SK-N-SH treated with all-trans-retinoic acid at 6 μM for 48 hours (cell line): ENCODE measurements around the gene GTF2A1.

ENCODE experiments used
- ARNTL ChIP-seq: fragments of 450-650 bp; formaldehyde crosslinking; IDR thresholded peaks from 2 replicates; pipeline ENCODE4 v1.5.0; 2020; ENCODE audit warnings: low read depth, mild to moderate bottlenecking, moderate library complexity, borderline replicate concordance
- CSDC2 ChIP-seq: fragments of 250-450 bp; sonication (Bioruptor Pico); IDR thresholded peaks from 2 replicates; pipeline ENCODE4 v1.5.0; 2020; ENCODE audit warnings: mild to moderate bottlenecking, moderate library complexity
- OSR1 ChIP-seq: fragments of 250-450 bp; sonication (Bioruptor Pico); IDR thresholded peaks from 2 replicates; pipeline ENCODE4 v1.8.0; 2022; ENCODE audit warnings: moderate library complexity, mild to moderate bottlenecking, inconsistent platforms
- PPARA ChIP-seq: fragments of 250-450 bp; sonication (Bioruptor Pico); IDR thresholded peaks from 2 replicates; pipeline ENCODE4 v1.5.0; 2020; ENCODE audit warnings: mild to moderate bottlenecking, borderline replicate concordance
- SNAI2 ChIP-seq: fragments of 250-450 bp; sonication (Bioruptor Pico); IDR thresholded peaks from 2 replicates; pipeline ENCODE4 v1.5.0; 2020; ENCODE audit warnings: mild to moderate bottlenecking, moderate library complexity
- ZC3H10 ChIP-seq: fragments of 250-450 bp; sonication (Bioruptor Pico); IDR thresholded peaks from 2 replicates; pipeline ENCODE4 v1.5.1; 2021; ENCODE audit warnings: mild to moderate bottlenecking, moderate library complexity
- ZFP3 ChIP-seq: fragments of 250-450 bp; sonication (Bioruptor Pico); IDR thresholded peaks from 2 replicates; pipeline ENCODE4 v1.5.0; 2020; ENCODE audit warnings: mild to moderate bottlenecking, moderate library complexity
- ZFP30 ChIP-seq: fragments of 450-650 bp; formaldehyde crosslinking; IDR thresholded peaks from 2 replicates; pipeline ENCODE4 v1.5.0; 2022; ENCODE audit warnings: mild to moderate bottlenecking, moderate library complexity
- ZNF565 ChIP-seq: fragments of 450-650 bp; formaldehyde crosslinking; conservative IDR thresholded peaks from 2 replicates; pipeline ENCODE4 v1.5.0; 2020; ENCODE audit warnings: low read depth, mild to moderate bottlenecking, moderate library complexity
- ZNF8 ChIP-seq: fragments of 450-650 bp; formaldehyde crosslinking; IDR thresholded peaks from 2 replicates; pipeline ENCODE4 v1.5.0; 2020; ENCODE audit warnings: mild to moderate bottlenecking, moderate library complexity
- TF ChIP-seq, protein P1 (sequence below): fragments of 250-450 bp; sonication (Bioruptor Pico); IDR thresholded peaks from 2 replicates; pipeline ENCODE4 v1.8.0; 2021; ENCODE audit warnings: low read depth, mild to moderate bottlenecking, moderate library complexity, borderline replicate concordance
- TF ChIP-seq, protein P2 (sequence below): fragments of 250-450 bp; sonication (Bioruptor Pico); IDR thresholded peaks from 2 replicates; pipeline ENCODE4 v1.5.1; 2020; ENCODE audit warnings: low read depth, mild to moderate bottlenecking, moderate library complexity
- TF ChIP-seq, protein P3 (sequence below): fragments of 250-450 bp; sonication (Bioruptor Pico); IDR thresholded peaks from 2 replicates; pipeline ENCODE4 v1.8.0; 2020; ENCODE audit warnings: mild to moderate bottlenecking, moderate library complexity, borderline replicate concordance
- TF ChIP-seq, protein P4 (sequence below): fragments of 250-450 bp; sonication (Bioruptor Pico); IDR thresholded peaks from 2 replicates; pipeline ENCODE4 v1.5.0; 2020; ENCODE audit warnings: mild to moderate bottlenecking, moderate library complexity

DNA sequence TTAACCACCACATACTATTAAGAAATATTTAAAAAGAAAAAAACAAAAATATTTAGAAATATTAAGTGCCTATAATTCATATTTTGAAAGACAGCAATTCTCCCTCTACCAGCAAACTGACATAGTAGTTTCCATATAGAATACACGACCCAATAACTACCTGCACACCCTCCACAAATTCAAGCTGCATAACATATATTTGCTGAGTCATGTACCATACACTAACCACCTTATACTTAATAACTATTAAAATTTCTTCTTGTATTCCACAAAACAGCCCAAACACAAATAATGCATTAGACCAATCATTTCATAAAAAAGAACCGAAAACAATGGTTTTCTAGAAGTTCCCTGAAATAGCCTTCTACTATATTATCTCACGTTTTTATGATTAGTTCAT is 21.7 kb downstream of the GTF2A1 start:
- TF ChIP-seq ZNF8 (CRISPR knock-in tag) (no peak), SNAI2 (CRISPR knock-in tag) (no peak), PPARA (no peak), ZNF565 (no peak), OSR1 (no peak), CSDC2 (CRISPR knock-in tag) (no peak), ARNTL (CRISPR knock-in tag) (no peak), ZC3H10 (no peak), ZFP3 (CRISPR knock-in tag) (no peak), ZFP30 (CRISPR knock-in tag) (no peak)
- TF ChIP-seq, protein P1, sequence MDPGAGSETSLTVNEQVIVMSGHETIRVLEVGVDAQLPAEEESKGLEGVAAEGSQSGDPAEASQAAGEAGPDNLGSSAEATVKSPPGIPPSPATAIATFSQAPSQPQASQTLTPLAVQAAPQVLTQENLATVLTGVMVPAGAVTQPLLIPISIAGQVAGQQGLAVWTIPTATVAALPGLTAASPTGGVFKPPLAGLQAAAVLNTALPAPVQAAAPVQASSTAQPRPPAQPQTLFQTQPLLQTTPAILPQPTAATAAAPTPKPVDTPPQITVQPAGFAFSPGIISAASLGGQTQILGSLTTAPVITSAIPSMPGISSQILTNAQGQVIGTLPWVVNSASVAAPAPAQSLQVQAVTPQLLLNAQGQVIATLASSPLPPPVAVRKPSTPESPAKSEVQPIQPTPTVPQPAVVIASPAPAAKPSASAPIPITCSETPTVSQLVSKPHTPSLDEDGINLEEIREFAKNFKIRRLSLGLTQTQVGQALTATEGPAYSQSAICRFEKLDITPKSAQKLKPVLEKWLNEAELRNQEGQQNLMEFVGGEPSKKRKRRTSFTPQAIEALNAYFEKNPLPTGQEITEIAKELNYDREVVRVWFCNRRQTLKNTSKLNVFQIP (CRISPR knock-in tag): no peak
- TF ChIP-seq, protein P2, sequence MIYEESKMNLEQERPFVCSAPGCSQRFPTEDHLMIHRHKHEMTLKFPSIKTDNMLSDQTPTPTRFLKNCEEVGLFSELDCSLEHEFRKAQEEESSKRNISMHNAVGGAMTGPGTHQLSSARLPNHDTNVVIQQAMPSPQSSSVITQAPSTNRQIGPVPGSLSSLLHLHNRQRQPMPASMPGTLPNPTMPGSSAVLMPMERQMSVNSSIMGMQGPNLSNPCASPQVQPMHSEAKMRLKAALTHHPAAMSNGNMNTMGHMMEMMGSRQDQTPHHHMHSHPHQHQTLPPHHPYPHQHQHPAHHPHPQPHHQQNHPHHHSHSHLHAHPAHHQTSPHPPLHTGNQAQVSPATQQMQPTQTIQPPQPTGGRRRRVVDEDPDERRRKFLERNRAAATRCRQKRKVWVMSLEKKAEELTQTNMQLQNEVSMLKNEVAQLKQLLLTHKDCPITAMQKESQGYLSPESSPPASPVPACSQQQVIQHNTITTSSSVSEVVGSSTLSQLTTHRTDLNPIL: no peak
- TF ChIP-seq, protein P3, sequence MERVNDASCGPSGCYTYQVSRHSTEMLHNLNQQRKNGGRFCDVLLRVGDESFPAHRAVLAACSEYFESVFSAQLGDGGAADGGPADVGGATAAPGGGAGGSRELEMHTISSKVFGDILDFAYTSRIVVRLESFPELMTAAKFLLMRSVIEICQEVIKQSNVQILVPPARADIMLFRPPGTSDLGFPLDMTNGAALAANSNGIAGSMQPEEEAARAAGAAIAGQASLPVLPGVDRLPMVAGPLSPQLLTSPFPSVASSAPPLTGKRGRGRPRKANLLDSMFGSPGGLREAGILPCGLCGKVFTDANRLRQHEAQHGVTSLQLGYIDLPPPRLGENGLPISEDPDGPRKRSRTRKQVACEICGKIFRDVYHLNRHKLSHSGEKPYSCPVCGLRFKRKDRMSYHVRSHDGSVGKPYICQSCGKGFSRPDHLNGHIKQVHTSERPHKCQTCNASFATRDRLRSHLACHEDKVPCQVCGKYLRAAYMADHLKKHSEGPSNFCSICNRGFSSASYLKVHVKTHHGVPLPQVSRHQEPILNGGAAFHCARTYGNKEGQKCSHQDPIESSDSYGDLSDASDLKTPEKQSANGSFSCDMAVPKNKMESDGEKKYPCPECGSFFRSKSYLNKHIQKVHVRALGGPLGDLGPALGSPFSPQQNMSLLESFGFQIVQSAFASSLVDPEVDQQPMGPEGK (CRISPR knock-in tag): no peak
- TF ChIP-seq, protein P4, sequence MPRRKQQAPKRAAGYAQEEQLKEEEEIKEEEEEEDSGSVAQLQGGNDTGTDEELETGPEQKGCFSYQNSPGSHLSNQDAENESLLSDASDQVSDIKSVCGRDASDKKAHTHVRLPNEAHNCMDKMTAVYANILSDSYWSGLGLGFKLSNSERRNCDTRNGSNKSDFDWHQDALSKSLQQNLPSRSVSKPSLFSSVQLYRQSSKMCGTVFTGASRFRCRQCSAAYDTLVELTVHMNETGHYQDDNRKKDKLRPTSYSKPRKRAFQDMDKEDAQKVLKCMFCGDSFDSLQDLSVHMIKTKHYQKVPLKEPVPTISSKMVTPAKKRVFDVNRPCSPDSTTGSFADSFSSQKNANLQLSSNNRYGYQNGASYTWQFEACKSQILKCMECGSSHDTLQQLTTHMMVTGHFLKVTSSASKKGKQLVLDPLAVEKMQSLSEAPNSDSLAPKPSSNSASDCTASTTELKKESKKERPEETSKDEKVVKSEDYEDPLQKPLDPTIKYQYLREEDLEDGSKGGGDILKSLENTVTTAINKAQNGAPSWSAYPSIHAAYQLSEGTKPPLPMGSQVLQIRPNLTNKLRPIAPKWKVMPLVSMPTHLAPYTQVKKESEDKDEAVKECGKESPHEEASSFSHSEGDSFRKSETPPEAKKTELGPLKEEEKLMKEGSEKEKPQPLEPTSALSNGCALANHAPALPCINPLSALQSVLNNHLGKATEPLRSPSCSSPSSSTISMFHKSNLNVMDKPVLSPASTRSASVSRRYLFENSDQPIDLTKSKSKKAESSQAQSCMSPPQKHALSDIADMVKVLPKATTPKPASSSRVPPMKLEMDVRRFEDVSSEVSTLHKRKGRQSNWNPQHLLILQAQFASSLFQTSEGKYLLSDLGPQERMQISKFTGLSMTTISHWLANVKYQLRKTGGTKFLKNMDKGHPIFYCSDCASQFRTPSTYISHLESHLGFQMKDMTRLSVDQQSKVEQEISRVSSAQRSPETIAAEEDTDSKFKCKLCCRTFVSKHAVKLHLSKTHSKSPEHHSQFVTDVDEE (CRISPR knock-in tag): no peak
